HG02970 (cell line): ENCODE results near the gene WDR77.

ENCODE experiments used
- ATAC-seq: cut with Tn5 transposase; IDR thresholded peaks from one replicate; pipeline ENCODE4 v1.9.1; 2021; ENCODE audit warnings: mild to moderate bottlenecking, moderate library complexity, moderate number of reproducible peaks; ENCODE audit not compliant: unreplicated experiment, low FRiP score

The WDR77 gene

DNA sequence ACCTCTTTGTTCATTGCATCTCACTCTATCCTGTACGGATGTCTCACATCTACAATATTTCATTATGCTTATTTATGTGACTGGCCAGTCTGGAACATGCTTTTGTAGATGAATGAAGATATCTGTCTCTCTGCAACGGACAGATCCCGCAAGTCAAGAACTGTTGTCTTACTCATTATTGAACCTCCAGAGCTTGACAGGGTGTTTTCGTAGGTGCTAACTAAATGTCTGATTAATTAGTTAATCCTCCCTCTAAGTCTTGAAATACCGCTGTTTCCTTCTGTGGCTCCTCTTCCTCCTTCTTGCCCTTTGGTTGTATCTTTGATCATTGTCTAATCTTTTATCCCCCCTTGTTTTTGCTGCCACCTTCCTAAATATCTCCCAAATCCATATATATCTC lies 21.5 kb upstream of the WDR77 start:
- ATAC-seq = no peak

DNA sequence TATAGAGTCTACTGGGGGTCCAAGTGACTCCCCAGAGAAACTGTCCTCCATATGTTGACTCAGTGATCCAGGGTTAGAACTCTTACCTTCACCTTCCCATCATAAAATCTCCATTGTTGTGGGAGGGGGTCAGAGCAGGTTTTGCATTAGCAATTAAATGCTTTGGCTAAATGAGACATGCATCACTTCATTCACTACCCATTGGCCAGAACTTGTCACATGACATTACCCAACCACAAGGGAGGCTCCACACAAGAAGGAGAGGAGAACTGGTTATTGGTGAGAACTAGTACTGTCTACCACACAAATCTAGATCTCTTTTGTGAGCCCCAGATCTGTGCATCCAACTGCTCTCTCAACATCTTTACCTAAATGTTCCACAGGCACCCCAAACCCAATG lies 20.5 kb upstream of the WDR77 start:
- ATAC-seq = no peak

DNA sequence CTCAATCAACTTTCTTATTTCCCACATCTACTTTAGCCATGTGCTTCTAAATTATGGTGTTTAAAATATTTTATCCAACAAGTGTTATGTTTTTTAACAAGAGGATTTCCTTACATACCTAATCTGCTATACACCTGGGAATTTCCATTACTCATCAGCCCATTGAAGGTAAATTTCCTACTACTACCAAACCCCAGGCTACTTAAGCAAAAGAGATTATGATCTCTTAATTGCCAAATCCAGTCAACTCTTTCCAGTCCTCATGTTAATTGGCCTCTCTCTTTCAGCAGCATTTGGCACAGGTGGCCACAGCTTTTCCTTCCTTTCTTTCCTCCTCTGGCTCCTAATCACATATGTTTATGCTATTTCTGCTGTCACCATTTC lies 19.7 kb upstream of the WDR77 start:
- ATAC-seq = no peak

DNA sequence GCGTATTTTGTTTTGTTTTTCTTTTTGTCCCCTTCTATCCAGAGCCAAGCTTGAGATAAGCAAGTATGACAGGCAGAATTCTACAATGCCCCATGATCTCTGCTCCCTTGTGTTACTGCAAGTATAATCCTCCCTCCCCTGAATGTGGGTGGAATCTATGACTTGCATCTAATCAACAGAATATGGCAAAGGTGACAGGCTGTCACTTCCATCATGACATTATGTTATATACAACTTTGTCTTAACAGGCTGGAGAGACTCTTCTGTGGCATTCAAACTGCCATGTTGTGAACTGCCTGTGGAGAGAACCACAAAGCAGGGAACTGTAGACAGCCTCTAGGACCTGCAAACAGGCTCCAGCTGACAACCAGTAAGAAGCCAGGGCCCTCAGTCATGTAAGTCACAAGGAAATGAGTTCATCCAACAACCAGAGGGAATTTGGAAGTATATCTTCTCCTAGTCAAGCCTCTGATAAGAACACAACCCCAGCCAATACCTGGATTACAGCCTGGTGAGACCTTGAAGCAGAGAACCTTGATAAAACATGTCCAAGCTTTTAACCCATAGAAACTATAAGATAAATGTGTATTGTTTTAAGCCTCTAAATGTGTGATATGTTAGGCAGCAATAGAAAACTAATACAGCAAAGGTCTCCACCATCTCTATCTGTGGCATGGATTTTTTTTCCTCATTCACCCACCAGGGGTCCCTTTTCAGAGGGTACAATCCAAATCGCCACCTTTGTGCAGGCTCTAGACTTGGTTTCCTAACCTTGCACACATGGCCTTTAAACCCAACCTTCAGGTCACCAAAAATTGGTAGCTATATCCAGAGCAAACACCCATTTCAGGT lies 19.0 kb upstream of the WDR77 start:
- no peak for ATAC-seq

DNA sequence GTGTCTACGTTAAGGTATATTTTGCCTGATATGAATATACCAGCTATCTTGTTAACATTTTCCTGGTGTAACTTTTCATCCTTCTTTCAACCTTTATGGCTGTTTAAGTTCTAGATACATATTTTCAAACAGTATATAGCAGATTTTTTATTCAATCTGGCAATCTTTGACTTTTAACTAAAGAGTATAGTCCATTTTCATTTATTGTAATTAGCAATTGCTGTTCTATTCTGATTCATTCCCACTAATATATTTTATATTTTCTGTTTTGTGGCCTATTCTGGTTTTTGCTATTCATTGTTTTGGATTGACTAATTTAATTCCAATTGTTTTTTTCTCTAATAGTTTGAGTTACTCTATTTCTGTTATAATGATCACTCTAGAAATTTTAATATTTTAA lies 17.4 kb upstream of the WDR77 start:
- ATAC-seq = no peak

DNA sequence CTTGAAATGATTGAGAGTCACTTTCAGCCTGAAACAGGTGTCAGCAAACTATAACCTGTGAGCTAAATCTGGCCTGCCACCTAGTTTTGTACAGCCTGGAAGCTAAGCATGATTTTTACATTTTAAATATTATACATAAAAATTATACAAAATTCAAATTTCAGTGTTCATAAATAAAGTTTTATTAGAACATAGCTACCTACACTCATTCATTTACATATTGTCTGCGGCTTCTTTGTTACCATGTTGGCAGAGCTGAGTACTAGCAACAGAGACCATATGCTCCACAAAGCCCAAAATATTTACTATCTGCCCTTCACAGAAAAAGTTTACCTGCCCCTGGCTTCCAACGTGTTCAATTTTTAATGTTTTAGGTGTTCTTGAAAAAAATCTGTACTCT lies 16.7 kb upstream of the WDR77 start:
- ATAC-seq = no peak

DNA sequence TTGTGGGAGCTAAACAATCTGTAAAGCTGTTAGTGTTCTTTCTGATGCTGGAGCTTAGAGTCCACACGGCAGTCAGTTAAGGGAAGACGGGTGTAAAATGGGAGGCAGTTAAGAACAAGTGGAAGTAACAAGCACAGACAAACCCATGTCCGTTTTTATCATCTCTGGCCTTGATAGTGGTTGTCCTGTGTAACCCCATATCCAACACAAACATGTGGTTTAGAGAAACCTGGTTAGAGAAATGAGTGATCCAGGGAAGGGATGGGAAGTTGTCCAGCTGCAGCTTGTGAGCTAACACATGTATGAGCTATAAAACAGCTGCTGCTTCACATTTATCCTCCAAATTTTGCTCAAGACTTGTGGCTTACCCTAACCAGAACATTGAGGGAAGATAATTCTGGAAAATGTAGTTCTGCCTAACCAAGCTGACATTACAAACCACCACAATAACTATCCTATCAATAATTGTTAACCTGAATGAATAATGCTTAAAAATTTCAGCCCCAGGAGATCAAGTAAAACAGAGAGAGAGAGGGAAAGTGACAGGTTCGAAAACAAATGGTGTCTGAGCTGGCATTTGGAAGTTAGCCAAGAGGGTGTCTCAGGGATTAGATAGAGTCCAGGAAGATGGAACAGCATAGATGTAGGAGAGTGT lies 14.1 kb upstream of the WDR77 start:
- no peak for ATAC-seq

DNA sequence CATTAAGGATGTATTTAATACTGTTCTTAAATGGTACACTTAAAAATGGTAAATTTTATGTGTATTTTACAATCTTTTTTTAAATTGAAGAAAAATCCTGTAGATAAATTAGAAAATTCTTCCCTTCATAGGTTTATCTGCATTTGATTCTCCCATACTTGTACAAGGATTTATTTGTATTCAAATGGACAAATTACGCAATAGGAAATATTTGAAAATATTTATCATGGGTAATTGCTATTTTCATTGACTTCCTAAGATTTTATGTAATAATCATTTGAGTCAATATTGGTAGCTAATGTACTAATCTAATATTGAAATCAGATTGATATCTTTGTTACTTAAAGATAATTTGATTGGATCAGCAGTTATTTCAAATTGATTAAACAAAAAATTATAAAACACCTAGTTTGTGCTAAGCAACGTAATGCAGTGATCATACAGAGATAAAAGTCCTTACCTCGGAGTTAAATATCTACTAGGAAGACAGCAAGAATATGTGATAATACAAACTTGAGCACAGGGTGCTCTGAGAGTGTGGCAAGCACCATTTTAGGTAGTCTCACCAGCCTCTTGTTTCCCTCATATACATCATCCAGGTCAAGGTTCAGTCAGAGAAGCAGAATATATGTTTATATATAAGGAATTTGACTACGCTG lies 13.4 kb upstream of the WDR77 start:
- ATAC-seq = no peak

DNA sequence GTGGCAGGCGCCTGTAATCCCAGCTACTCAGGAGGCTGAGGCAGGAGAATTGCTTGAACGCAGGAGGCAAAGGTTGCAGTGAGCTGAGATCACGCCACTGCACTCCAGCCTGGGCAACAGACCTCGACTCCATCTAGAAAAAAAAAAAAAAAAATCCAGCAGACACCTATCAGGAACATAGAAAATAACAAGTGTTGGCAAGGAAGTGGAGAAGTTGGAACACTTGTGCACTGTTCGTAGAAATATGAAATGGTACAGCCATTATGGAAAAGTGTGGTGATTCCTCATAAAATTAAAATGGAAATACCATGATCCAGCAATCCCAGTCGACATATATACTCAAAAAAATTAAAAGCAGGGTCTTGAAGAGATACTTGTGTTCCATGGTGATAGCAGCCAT lies 12.7 kb upstream of the WDR77 start:
- no peak for ATAC-seq

DNA sequence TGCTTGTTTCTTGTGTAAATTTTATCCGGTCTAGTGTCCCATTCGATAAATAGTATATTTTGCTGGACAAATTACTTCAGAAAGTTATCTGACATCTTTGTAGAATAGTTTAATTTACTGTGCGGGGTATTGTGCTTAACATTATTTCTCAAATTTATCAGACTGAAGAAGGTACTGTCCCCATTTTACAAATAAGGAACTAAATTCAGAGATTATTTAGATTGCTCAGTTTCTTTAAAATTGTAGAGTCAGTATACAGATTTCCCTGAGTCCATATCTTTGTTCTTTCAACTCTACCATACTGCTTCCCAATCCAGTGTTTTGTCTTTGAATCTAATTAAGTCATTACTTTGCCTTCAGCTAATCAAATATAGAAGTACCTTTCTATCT lies 6.6 kb upstream of the WDR77 start:
- no peak for ATAC-seq

DNA sequence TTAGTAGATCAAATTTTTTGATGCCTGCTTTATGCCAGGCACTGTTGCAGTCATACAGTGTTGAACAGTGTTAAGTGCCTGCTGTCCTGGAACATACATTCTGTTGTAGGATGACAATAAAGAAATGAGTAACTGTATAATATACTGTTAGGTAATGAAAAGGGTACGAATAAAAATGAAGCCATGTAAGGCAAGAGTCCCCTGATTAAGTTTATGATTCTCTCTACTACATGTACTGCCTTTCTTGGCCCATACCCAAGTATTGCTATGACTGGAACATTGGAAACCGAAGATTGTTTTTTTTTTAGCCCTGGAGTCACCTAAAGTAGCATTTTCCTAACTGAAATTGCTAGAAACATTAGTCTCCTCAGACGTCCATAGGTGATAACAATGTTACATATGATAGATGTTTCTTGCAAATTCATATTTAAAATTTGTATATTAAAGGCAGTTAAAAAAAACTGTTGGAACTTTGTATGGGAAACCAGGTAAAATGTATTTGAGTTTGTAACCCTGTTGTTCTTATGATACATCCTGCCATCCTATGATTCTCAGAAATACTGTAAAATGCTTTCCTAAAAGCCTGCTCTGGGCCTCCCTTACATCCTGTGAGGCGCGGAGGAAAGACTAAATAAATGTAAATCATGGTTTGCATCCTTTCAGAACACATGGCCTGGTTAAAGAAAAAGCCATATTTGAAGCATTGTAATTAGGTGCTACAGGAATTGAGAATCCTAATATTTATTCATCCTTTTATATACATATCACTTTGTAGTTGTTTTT lies 6.0 kb upstream of the WDR77 start:
- ATAC-seq = no peak

DNA sequence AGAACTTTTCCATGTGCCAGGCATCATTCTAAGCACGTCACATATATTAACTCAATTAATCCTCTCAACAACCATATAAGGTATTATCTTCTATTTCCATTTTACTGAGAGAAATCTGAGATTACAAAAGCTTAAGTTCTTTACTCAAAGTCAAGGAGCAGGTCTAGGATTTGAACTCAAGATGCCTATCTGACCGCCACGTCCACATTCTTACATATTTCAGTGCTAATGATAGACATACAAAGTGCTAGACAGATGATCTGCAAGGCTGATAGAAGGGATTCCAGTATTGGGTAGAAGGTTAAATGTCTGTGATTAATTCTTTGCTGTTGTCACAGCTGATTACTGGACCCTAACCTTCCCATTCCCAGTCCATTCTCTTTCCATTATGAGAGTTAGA lies 4.7 kb upstream of the WDR77 start:
- ATAC-seq = no peak

DNA sequence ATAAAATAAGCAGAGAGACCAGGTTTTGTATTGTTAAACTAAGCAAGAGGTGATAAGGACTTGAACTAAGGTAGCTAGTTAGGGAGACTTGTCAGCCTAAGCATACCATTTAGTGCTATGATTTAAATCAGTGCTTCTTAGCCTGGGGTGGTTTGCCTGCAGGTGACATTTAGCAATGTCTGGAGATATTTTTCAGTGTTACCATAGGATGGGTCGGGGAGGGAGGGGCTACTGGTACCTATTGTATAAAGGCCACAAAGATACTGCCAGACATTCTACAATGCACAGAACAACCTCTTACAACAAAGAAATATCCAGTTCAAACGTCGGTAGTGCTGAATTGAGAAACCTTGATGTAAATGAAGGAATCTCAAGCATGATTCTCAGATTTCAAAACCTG lies 3.5 kb upstream of the WDR77 start:
- no peak for ATAC-seq

DNA sequence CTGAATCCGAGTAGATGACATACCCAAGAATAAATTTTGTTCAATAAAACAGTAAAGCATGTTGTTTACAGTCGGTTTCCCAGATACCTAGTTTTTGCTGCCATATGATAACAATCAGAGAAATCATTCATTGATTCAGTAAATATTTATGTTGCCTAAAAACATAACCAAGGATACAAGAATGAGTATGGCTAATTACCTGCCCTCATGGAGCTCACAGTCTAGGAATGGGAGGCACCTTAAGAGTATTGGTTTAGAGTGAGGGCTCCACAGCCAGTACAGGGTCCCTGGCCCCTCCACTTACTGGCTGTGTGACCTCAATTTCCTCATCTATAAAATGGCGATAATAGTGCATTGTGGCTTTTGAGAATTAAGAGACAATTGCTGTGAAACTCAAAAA lies 1.1 kb upstream of the WDR77 start:
- ATAC-seq = no peak

DNA sequence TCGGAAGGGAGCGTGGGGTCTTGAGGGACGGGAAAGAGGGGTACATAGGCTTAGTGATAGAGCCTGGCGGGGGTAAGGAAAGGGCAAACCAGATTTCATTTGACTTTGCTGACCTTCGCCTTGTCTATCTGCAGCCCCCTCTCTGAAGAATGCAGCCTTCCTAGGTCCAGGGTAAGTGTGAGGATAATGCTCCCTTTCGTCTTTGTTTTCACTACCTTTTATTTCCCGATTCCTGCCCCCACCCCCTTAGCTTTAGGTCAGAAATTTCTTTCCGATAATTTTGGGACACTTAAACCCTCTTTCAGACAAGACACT lies 604 bp upstream of the WDR77 start:
- ATAC-seq = no peak

DNA sequence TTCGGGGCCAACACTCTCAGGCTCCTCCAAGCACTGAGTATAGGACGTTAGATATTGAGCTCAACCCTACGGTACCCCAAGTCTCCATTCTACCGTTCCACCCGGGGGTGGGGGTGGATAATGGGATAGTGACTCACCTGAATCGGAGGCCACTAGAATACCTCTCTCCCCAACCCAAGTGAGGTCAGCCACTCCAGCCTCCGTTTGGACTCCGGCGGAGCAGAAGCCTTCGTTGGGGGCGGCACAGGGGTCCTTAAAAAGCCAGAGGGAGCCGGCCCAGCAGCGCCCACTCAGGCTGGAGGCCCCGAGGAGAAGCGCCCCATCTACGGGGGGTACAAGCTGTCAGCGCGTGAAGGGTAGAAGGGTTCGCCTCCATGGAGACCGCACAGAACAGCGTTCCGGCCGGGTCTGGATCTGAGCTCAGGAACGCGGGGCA lies 556 bp downstream of the WDR77 start:
- no peak for ATAC-seq

DNA sequence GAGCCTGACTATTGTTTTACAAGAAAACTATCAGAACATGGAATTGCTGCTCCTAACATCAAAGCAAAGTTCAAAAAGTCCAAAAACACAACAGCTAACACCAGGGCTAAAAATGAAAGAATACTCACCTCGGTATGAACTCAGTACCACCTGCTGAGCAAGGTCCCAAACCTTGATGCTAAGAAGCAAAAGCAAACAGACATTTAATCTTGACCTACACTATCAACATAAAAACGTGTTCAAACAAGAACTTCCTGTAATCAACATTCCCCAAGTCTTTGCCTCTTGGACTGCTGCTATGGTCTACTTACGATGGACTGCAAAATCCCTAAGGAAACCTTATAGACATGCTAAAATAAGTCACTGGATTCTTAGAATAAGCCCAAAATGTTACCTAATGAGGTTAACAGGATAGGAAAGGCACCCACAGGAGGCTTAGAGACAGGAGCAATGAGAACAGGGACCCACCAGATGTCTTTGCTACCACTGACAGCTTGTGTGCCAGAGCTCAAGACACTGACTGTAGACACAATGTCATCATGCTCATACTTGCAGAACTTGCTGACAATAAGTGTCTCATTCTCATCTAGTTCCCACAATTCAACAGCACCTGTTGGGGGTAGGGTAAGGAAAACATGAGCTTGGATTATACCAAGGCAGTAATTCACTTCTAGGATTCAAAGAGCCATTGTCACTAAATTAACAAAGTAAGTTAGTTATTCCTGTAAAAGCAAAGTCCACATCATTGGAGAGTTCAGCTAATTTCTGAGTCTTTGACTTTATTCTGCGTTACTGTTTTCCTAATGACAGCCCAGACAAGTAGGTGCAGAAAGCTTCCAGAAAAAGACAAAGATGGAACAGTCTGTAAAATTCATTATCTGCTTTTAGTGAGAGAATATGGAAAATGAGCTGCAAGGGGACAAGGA lies 1.8 kb downstream of the WDR77 start:
- no peak for ATAC-seq

DNA sequence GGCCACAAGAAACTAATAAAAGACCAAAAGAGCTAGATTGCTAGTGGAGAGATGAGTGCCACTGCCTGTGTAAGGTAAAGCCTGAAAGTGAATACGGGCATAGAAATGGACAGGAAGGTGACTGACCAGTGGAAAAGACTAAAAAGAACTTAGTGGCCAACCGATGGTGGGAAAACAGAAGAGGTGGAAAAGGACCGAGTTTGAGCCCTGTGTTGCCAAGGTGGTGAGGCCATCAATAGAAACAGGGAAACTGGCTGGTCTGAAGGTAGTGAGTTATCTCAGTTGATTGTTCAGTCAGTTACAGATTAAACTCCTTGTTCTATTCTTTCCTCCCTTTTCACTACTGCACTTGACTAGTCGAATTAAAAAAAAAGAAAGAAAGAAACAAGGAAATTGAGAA lies 2.5 kb downstream of the WDR77 start:
- ATAC-seq = no peak

DNA sequence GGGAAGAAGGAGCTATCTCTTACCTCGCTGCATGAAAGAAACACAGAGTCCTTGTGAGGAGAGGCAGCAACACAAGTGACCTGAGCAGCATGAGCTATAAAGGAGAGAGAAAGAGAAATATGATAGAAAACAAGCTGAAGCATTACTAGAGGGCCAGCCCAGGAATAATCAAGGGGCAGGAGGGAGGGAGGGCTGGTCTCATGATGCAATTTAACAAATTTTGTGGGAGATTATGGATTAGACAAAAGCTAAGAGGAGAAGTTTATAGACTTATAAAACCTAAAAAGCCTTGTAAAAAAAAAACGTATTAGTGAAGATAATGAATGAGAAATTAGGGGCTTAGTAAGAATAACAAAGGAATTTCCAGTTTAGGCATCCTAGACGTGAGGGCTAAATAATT lies 5.0 kb downstream of the WDR77 start:
- ATAC-seq = no peak

DNA sequence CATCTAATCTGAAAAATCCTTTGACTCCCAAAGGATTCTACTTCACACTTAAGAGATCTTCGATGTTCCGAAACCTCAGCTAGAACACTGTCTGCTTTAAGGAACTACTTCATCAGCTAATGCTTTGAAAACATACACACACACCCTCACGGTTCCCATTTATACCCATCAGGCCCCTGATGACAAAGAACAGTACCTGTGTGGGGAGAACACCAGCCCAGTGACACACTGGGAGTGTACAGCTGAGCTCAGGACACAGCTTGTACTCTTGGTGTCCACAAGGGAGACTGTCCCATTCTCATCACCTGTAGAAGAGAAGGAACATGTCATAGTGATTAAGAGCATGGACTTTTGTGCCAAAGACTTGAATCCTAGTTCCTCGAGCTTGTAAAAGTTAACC lies 6.6 kb downstream of the WDR77 start:
- no peak for ATAC-seq
